Measurements from ENCODE around the gene PCAT6. TPM values are rescaled to one million over a fixed set of nuclear protein-coding genes. Genes with fewer than 3 reads are reported as not detected.

PCAT6 gene
- total RNA-seq (2022; extraction: Qiagen RNA extraction): 2.3 to 4.8 TPM (median 4.2 TPM) in 5 replicates

DNA sequence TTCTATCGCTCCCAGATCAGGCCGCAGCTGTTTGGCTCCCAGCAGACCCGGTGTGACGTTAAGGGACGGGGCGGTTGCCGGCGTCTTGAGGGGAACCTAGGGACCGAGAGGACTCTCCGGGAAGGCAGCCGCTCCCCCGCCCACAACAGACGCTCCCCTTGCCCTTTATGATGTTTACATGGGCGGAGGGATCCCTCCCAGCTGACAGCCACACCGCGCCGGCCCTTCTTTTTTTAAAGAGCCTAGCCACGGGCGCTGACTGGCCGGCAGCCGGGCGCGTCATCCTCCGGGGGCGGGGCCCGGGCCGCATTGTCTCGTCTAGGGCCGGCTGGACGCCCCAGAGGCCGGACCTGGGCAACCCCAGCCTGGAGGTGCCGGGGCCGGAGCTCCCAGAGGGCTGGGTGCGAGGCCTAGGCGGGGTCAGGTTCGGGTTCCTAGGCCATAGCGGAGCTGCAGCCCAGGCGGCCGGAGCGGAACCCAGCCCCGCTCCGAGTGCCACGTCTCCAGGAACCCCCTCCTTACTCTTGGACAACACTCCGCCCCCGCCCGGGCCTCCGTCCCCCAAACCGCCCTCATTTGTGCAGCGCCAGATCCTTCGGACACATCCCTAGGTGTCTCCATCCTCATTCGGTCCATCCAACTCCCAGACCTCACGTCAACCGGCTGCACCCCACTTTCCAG is at the start of gene PCAT6:
Gene PCAT6 (plus strand): TSS at position 340 of the 681 bp plus-strand sequence.

DNA sequence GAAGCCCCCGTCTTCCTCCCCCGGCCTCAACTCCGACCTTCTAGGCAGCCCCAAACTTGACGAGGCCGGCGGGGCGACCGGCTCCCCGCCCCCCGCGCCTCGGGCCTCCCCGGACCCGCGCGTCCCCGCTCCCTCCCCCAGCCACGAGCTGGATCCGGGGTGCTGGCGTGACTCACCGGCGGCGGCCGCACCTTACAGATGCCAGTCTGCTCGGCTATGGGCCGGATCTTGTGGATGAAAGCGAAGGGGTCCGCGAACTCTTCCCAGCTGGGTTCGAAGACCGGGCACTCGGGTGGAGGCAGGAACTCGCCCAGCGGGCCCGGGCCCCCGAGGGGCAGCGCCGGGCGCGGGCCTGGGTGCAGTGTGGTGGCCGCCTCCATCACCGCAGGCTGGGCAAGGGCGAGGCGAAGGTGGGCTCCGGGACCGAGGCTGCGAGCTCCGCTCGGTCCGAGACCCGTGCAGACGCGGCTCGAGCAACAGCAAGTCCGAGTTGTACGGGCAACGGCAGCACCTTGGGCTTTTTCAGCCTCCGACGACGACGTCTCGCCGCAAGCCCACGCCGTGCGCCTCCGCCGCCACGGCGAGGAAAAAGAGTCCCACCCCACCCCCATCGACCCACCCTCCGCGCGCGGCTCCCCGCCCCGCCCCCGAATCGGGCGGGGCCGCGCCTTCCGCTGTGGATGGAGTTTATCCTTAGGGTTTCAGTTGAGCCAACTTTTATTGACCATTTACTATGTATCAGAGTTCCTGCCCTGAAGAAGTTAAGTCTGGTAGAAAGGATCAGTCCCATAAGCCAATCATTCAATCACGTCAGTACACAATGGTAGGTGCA is 2.6 kb upstream of the PCAT6 start, which contains the start of gene KDM5B:
Gene KDM5B (minus strand): TSS at position 496 of the 832 bp plus-strand sequence. CDS start 116 bp downstream, at position 380.

Other genes starting within 250 kb of the PCAT6 start
- 0.73 to 1.6 TPM (median 1.4 TPM) in 5 replicates for gene SYT2, start 100.5 kb upstream of the PCAT6 start, total RNA-seq (2022; extraction: Qiagen RNA extraction)
- gene KDM5B, start 2.5 kb upstream of the PCAT6 start, total RNA-seq (2022; extraction: Qiagen RNA extraction): 13.3 to 19.9 TPM (median 16.9 TPM) in 5 replicates
- gene RABIF, start 78.2 kb downstream of the PCAT6 start, total RNA-seq (2022; extraction: Qiagen RNA extraction): 13.7 to 15.4 TPM (median 14.3 TPM) in 5 replicates
- 16.5 to 19.1 TPM (median 16.8 TPM) in 5 replicates for gene KLHL12, start 116.3 kb downstream of the PCAT6 start, total RNA-seq (2022; extraction: Qiagen RNA extraction)
- 56.6 to 71.0 TPM (median 68.0 TPM) in 5 replicates for gene ADIPOR1, start 147.4 kb downstream of the PCAT6 start, total RNA-seq (2022; extraction: Qiagen RNA extraction)
- 19.3 to 21.4 TPM (median 20.6 TPM) in 5 replicates for gene CYB5R1, start 156.3 kb downstream of the PCAT6 start, total RNA-seq (2022; extraction: Qiagen RNA extraction)
- 43.4 to 52.9 TPM (median 48.8 TPM) in 5 replicates for gene TMEM183A, start 196.4 kb downstream of the PCAT6 start, total RNA-seq (2022; extraction: Qiagen RNA extraction)
- 0.13 to 0.42 TPM (median 0.34 TPM) in 5 replicates for gene PPFIA4, start 215.5 kb downstream of the PCAT6 start, total RNA-seq (2022; extraction: Qiagen RNA extraction)

Data from A549 treated with dexamethasone at 1 μM for 4 hours (cell line).